Keratinocyte (primary cell): ENCODE results near the gene FRMD1. TPM values are rescaled to one million over a fixed set of nuclear protein-coding genes. Genes with fewer than 3 reads are reported as not detected.

Experiments used
- DNase-seq: peaks from one replicate; pipeline ENCODE4 v3.0.0-alpha.2; 2011; ENCODE audit warnings: low read depth, missing footprints, low spot score
- FAIRE-seq: peaks from 2 replicates; lab custom pipeline; 2011; peaks lifted over from hg19 to GRCh38; lab: Jason Lieb, UNC
- H2AFZ ChIP-seq: 2 replicates; pipeline ENCODE4 v1.6.0; 2012; ENCODE audit warnings: low read length, control low read depth, inconsistent platforms; ENCODE audit not compliant: control insufficient read depth
- H3K27ac ChIP-seq: 2 replicates; pipeline ENCODE4 v1.5.1; 2011; ENCODE audit warnings: low read length; ENCODE audit not compliant: control insufficient read depth, insufficient read depth
- H3K27me3 ChIP-seq: 3 replicates; pipeline ENCODE4 v1.6.0; 2011; ENCODE audit warnings: low read length; ENCODE audit not compliant: control insufficient read depth, insufficient read depth; ENCODE audit errors: extremely low read depth
- H3K36me3 ChIP-seq, 2 experiments: 2 replicates in 1 of 2; 3 replicates in 1 of 2; pipeline ENCODE4 v1.5.1; 2011; ENCODE audit warnings: low read length in 2 of 2, mild to moderate bottlenecking in 1 of 2; ENCODE audit not compliant: control insufficient read depth in 2 of 2, insufficient read depth in 2 of 2; ENCODE audit errors: extremely low read depth in 1 of 2
- H3K4me1 ChIP-seq: 3 replicates; pipeline ENCODE4 v1.5.1; 2011; ENCODE audit warnings: low read length; ENCODE audit not compliant: control insufficient read depth, insufficient read depth; ENCODE audit errors: extremely low read depth
- H3K4me2 ChIP-seq: 3 replicates; pipeline ENCODE4 v1.6.0; 2011; ENCODE audit warnings: low read depth, low read length; ENCODE audit not compliant: control insufficient read depth, insufficient read depth; ENCODE audit errors: extremely low read depth
- H3K4me3 ChIP-seq, 3 experiments: fragments of 200-600 bp in 1 of 3; sonication (generic) in 1 of 3; 2 replicates in 2 of 3; 3 replicates in 1 of 3; pipeline ENCODE4 v1.5.1; 2011 to 2016; ENCODE audit warnings: low read length in 3 of 3, mild to moderate bottlenecking in 3 of 3, control low read depth in 2 of 3, inconsistent platforms in 1 of 3, low read depth in 1 of 3, mixed read lengths in 1 of 3, mixed run types in 1 of 3, moderate library complexity in 1 of 3; ENCODE audit not compliant: control insufficient read depth in 2 of 3, insufficient read depth in 2 of 3; ENCODE audit errors: extremely low read depth in 1 of 3
- H3K79me2 ChIP-seq: 2 replicates; pipeline ENCODE4 v1.6.0; 2012; ENCODE audit warnings: low read length; ENCODE audit not compliant: control insufficient read depth, insufficient read depth
- H3K9ac ChIP-seq: 3 replicates; pipeline ENCODE4 v1.6.0; 2011; ENCODE audit warnings: low read length; ENCODE audit not compliant: control insufficient read depth, insufficient read depth; ENCODE audit errors: extremely low read depth
- H3K9me1 ChIP-seq: 3 replicates; pipeline ENCODE4 v1.6.0; 2011; ENCODE audit warnings: low read length; ENCODE audit not compliant: control insufficient read depth, insufficient read depth; ENCODE audit errors: extremely low read depth
- H3K9me3 ChIP-seq: 2 replicates; pipeline ENCODE4 v1.5.1; 2012; ENCODE audit warnings: low read depth, low read length; ENCODE audit not compliant: control insufficient read depth
- H4K20me1 ChIP-seq: 3 replicates; pipeline ENCODE4 v1.6.0; 2011; ENCODE audit warnings: low read length; ENCODE audit not compliant: control insufficient read depth, insufficient read depth; ENCODE audit errors: extremely low read depth
- CTCF ChIP-seq, 3 experiments: IDR thresholded peaks in 1 of 3; conservative IDR thresholded peaks in 1 of 3; optimal IDR thresholded peaks in 1 of 3; 2 replicates in 2 of 3; 3 replicates in 1 of 3; pipeline versions ENCODE3 to v1.5.1; 2011; ENCODE audit warnings: low read length in 3 of 3, mild to moderate bottlenecking in 3 of 3, moderate library complexity in 2 of 3, control low read depth in 1 of 3, inconsistent platforms in 1 of 3; ENCODE audit not compliant: insufficient read depth in 2 of 3; ENCODE audit errors: extremely low read depth in 1 of 3
- EZH2 ChIP-seq: IDR thresholded peaks from one replicate; pipeline ENCODE4 v1.6.1; 2012; ENCODE audit warnings: inconsistent platforms, mild to moderate bottlenecking, low read length, moderate library complexity
- dilution Hi-C: fragments of 300-500 bp; cut with MboI; formaldehyde crosslinking; loops from one replicate; pipeline ENCODE4 v1.7.0; 2020; ENCODE audit warnings: low sequenced_read_pairs; ENCODE audit not compliant: extremely low pct_ligation_motif_present
- polyA plus RNA-seq, 5 experiments: library from polyadenylated mRNA; depleted of rRNA in 3 of 5; stranded (reverse) in 3 of 5; stranded (forward) in 1 of 5; unstranded in 1 of 5; fragments of >200 nt; gene quantifications; 1 replicate in 1 of 5; 2 replicates in 3 of 5; 3 replicates in 1 of 5; pipeline versions ENCODE4 v1.2.1 to v1.2.3, GENCODE V29; 2011 to 2012; ENCODE audit warnings: missing spikeins in 2 of 5, low read depth in 1 of 5, low replicate concordance in 1 of 5

FRMD1 gene
- polyA plus RNA-seq, 1 donor (not counting 4 experiments of a cell fraction or from before 2014, with no cell fraction given) = not detected

GRCh38 chr6:168113226-168113625, 34.2 kb upstream of the FRMD1 start:
- no peak overlapping the region for H3K4me2 ChIP-seq
- no peak overlapping the region for H3K4me3 ChIP-seq
- H3K9me3 ChIP-seq = no peaks in the 10 kb centered on the region
- TF ChIP-seq EZH2 = no peak
- TF ChIP-seq CTCF (optimal IDR thresholded peaks at IDR 0.05 in 1 of 3, IDR thresholded peaks at IDR 0.05 in 1 of 3, conservative IDR thresholded peaks at IDR 0.05 in 1 of 3; ENCODE audit: extremely low read depth in 1 of 3, insufficient read depth in 2 of 3, low read length in 3 of 3) = no peak
- no peaks in the 10 kb centered on the region for H3K9me1 ChIP-seq
- no peak overlapping the region for H3K9ac ChIP-seq
- no peaks in the 10 kb centered on the region for H3K36me3 ChIP-seq
- FAIRE-seq (no peak), DNase-seq (no peak)
- H3K27me3 ChIP-seq = peaks cover 4% of the 10 kb centered on the region
- H3K27ac ChIP-seq = no peak overlapping the region
- H3K79me2 ChIP-seq = no peaks in the 10 kb centered on the region
- dilution Hi-C loops = no loop called here
- H4K20me1 ChIP-seq = no peaks in the 10 kb centered on the region
- H3K4me1 ChIP-seq = no peaks in the 10 kb centered on the region
- H2AFZ ChIP-seq = no peak overlapping the region

GRCh38 chr6:168111911-168112310, 32.9 kb upstream of the FRMD1 start:
- Histone ChIP-seq H3K4me1 (peaks cover 4% of the 10 kb centered on the region), H3K9me1 (no peaks in the 10 kb centered on the region), H3K9ac (no peak overlapping the region), H3K79me2 (no peaks in the 10 kb centered on the region), H3K27me3 (peaks cover 6% of the 10 kb centered on the region), H4K20me1 (no peaks in the 10 kb centered on the region), H3K4me2 (no peak overlapping the region), H3K4me3 (no peak overlapping the region), H3K9me3 (no peaks in the 10 kb centered on the region), H3K36me3 (no peaks in the 10 kb centered on the region), H3K27ac (no peak overlapping the region), H2AFZ (no peak overlapping the region)
- no peak for TF ChIP-seq CTCF (optimal IDR thresholded peaks at IDR 0.05 in 1 of 3, IDR thresholded peaks at IDR 0.05 in 1 of 3, conservative IDR thresholded peaks at IDR 0.05 in 1 of 3; ENCODE audit: extremely low read depth in 1 of 3, insufficient read depth in 2 of 3, low read length in 3 of 3)
- no peak for TF ChIP-seq EZH2
- FAIRE-seq (no peak), DNase-seq (no peak)
- dilution Hi-C loops = no loop called here
